IPS-NIHi7 (cell line): ENCODE measurements around the gene C1QTNF12.
"Not testable (repeated sequence)": the region's sequence is repeated elsewhere in the genome, so short reads cannot be mapped to it uniquely, and the experiment has no call there.

Source experiments
- DNase-seq: peaks from one replicate; pipeline ENCODE4 v3.0.0; 2012; ENCODE audit warnings: mixed read lengths; ENCODE audit errors: extremely low spot score

C1QTNF12 gene

DNA sequence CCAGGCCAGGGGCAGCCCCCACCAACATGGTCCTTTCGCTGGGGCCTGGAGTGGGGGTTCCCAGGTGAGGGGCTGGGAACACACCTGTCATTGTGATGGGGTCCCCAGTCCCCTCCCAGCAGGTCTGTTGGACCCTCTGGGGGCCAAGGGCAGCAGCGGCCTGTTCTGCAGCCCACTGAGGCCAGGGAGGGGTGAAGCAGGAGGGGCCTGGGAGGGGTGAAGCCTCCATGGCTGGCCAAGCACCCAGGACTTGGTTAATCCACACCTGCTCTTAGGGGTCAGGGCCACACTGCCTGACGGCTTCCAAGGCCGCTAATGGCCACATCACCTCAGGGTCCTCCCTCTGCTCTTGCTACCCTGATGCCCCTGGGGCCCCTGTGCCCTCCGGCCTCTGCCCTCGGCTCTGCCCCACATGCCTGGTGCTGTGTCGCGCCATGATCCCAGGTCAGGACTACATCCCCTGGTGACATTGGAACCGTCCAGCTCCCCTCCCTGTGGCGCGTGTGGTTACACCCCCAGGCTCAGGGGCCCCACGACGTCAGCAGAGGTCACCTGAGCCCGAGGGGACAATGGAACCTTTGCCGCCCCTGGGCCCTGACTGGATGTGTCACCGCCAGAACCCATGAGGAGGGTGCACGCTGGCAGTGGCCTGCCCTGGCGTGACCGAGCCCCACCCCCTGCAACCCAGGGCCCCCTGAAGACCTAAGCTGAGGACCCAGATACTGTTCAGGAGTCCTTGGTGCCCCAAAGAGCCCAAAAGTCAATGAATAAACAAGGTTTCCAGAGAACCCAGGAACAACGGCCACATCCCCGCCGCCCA is 47.2 kb downstream of the C1QTNF12 start:
- DNase-seq: no peak

DNA sequence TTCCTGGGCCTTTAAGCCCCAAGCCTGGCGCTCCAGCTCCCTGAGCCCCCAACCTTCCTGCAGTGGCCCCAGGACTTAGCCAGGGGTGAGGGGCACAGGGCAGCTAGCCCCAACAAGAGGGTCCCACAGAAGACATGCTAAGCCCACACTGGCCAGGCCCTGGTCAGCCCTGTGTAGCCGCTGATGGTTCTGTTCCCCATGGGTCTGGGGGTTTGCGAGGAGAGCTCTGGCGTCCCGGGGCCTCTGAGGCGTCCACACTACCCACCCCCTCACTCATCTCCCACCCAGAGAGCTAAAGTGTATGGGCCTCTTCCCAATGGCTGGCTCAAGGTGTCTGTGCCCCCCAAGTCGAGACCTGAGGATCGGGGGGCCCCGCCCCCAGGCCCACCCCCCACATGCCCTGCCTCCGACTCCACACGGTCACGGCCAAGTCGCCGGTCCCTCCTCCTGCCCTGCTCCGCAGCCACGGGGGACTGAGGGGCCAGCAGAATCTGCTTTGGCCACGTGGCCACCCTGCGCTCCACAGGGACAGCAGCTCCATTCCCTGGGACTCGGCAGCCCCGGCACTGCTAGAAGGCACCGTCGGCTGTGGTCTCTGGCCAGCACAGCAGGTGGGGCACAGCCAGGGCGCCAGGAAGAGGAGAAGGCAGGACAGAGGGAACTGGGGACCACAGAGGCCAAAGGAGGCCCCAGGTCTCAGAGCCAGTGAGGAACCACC is 47.9 kb downstream of the C1QTNF12 start:
- no peak for DNase-seq

DNA sequence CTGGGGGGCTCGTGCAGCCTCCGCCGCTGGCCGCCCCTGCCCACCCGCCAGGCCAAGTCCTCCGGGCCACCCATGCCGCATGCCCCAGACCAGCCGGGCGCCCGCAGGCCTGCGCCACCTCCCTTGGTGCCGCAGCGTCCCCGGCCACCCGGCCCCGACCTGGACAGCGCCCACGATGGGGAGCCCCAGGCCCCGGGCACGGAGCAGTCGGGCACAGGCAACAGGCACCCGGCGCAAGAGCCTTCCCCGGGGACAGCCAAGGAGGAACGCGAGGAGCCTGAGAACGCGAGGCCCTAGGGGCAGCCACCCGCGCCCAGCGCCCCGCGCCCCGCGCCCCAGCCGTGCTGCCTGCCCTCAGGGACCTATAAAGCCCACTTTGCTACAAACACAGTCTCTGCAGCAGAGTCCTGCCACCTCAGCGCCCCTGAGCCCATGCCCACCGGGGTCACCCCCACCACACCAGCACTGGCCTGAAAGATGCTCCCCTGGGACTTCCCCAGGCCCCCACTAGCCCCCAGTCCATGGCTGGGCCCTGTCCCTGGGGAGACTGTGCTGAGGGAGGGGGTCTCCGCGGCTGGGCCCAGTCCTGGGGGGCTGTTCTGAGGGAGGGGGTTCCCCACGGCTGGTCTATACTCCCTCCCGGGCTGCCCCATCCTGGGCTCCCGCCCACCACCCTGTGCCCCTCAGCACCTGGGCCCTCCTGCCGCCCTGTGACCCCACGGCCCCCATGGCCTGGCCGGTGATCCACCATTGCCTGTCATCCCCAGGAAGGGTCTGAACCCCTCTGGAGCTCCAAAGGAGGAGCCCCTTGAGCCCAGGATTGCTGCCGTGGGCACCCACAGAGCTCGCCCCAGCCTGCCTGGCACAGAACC is 48.7 kb downstream of the C1QTNF12 start:
- DNase-seq: no peak

DNA sequence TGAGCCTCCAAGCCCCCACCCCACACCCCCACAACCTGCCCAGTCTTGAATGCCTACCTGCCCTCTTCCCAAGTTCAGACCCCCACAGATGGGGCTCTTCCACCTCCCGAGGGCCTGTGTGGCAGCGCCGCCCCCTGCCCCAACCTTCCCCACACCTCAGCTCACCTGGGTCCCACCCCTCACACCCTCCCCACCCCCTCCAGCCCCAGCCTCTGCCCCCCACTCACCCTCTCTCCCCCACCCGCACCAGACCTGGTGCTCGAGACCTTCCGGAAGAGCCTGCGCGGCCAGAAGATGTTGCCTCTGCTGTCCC is 49.4 kb downstream of the C1QTNF12 start:
- DNase-seq: no peak

DNA sequence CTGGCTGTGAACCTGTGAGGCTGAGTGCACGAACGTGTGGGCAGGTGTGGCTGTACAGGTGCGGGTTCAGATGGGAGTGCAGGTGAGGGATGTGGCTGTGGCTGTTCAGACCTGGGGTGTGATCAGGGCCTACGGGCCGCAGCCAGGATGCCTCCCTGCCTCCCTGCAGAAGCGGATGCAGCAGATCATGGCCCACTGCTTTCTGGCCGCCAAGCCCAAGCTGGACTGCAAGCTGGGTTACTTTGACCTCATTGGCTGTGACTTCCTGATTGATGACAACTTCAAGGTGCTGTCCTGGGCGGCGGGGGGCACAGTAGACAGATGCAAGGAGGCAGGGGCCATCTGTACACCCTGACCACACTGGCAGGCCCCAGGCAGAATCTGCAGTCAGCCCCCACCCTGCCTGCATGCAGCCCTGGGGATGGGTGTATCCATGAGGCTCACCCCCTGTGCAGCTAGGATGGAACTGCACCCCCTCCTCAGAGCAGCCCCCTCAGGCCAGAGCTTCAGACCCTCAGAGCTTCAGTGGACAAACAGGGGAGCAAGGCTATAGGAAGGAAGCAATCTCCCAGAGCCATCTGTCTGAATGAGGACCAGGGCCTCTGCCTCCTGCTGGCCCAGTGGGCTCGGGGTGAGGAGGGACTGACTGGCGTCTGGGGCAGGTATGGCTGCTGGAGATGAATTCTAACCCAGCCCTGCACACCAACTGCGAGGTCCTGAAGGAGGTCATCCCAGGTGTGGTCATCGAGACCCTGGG is 49.9 kb downstream of the C1QTNF12 start:
- no peak for DNase-seq

DNA sequence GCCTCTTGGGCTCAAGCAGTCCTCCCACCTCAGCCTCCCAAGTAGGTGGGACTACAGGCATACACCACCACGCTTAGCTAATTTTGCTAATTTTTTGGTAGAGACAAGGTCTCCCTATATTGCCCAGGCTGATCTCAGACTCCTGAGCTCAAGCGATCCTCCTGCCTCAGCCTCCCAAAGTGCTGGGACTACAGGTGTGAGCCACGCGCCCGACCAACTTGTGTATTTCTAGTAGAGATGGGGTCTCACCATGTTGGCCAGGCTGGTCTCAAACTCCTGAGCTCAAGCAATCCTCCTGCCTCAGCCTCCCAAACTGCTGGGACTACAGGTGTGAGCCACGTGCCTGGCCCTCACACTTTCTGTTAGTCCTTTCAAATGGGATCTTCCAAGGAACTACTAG is 50.8 kb downstream of the C1QTNF12 start:
- DNase-seq: not testable (repeated sequence)

DNA sequence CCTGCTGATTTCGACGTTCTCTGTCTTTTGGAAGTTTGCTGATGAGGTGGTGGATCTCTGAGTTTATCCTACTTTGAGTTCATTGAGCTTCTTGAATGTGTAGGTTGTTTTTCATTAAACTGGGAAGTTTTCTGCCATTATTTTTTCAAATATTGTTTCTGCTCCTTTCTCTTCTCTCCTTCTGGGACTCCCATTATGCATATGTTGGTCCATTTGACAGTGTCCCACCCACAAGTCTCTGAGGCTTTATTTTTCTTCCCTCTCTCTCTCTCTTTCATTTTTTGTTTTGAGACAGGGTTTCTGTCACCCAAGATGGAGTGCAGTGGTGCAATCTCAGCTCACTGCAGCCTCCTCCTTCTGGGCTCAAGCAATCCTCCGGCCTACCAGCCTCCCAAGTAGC is 51.8 kb downstream of the C1QTNF12 start:
- DNase-seq: no peak
